AG04450 (cell line): ENCODE data around the gene GPX4. TPM values are rescaled to one million over a fixed set of nuclear protein-coding genes. Genes with fewer than 3 reads are reported as not detected.

Source experiments
- CTCF ChIA-PET: fragments of 300-600, 350-600 bp; formaldehyde crosslinking; extraction: SDS; loops from one replicate; lab custom pipeline; 2022; ENCODE audit warnings: antibody characterized with exemption, inconsistent platforms; lab: Charles Lee
- POLR2A ChIA-PET: fragments of 350-600 bp; formaldehyde crosslinking; extraction: SDS; loops from one replicate; lab custom pipeline; 2021; ENCODE audit warnings: antibody characterized with exemption, inconsistent platforms; lab: Yijun Ruan, JAX
- DNase-seq: peaks from one replicate; pipeline ENCODE4 v3.0.0-alpha.2; 2011; ENCODE audit warnings: low read depth, low spot score
- H3K27ac ChIP-seq: one replicate; pipeline ENCODE4 v1.5.1; 2012; ENCODE audit warnings: low read depth, low read length, control low read depth
- H3K27me3 ChIP-seq: one replicate; pipeline ENCODE4 v1.6.0; 2012; ENCODE audit warnings: low read length; ENCODE audit not compliant: control insufficient read depth, insufficient read depth
- H3K4me3 ChIP-seq: 2 replicates; pipeline ENCODE4 v1.5.1; 2011; ENCODE audit warnings: mild to moderate bottlenecking, low read depth, low read length, control low read depth
- H3K9me3 ChIP-seq: 2 replicates; pipeline ENCODE4 v1.5.1; 2012; ENCODE audit warnings: low read length; ENCODE audit not compliant: control insufficient read depth, insufficient read depth
- polyA plus RNA-seq: library from polyadenylated mRNA; depleted of rRNA; stranded (reverse); fragments of >200 nt; gene quantifications from 2 replicates; pipeline ENCODE4 v1.2.3, GENCODE V29; 2011
- TF ChIP-seq, protein P1 (sequence below): IDR thresholded peaks from 2 replicates; pipeline ENCODE4 v1.5.1; 2011; ENCODE audit warnings: low read depth, low read length, control low read depth, inconsistent platforms

Gene GPX4
- polyA plus RNA-seq, 1 experiment = 627 TPM

DNA sequence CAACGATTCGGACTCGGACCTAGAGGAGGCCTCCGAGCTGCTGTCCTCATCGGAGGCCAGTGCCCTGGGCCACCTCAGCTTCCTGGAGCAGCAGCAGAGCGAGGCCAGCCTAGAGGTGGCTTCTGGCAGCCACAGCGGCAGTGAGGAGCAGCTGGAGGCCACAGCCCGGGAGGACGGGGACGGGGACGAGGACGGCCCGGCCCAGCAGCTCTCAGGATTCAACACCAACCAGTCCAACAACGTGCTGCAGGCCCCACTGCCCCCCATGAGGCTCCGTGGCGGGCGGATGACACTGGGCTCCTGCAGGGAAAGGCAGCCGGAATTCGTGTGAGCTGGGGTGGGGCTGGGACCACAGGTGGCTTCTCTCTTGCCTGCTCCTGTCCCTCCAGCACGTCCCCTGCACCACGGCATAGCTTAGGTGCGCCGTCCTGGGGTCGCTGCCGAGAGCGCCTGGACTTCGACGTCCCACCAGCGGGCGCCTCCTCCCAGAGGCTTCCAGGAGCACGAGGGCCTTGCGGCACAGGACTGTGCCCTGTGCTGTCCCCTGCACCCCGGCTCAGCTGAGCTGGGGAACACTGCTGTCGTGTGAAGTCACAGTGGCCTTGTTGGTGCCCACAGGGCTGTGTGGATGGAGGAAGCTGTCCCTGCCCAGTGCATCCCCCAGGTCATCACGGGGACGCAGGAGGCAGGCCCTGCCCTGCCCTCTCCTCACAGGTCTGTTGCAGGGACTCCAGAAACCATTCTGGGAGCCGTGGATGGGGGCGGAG lies 17.9 kb upstream of the GPX4 start:
- Histone ChIP-seq H3K27me3 (no peaks in the 10 kb centered on the region), H3K9me3 (peaks cover 10% of the 10 kb centered on the region; the same call in 1 of the 2 replicates), H3K4me3 (no peak overlapping the region), H3K27ac (no peak overlapping the region)
- CTCF ChIA-PET = interaction anchor here (0.6 kb wide), 1 partner anchor 28 kb away, joined by 3 read pairs; no protein-coding TSS in a partner anchor
- no peak for DNase-seq
- POLR2A ChIA-PET = interaction anchor here (1.1 to 3.2 kb wide), 3 partner anchors 11 to 21 kb away, joined by 3 to 10 read pairs (median 4); partner anchors contain the start of gene GPX4
- TF ChIP-seq, protein P1, sequence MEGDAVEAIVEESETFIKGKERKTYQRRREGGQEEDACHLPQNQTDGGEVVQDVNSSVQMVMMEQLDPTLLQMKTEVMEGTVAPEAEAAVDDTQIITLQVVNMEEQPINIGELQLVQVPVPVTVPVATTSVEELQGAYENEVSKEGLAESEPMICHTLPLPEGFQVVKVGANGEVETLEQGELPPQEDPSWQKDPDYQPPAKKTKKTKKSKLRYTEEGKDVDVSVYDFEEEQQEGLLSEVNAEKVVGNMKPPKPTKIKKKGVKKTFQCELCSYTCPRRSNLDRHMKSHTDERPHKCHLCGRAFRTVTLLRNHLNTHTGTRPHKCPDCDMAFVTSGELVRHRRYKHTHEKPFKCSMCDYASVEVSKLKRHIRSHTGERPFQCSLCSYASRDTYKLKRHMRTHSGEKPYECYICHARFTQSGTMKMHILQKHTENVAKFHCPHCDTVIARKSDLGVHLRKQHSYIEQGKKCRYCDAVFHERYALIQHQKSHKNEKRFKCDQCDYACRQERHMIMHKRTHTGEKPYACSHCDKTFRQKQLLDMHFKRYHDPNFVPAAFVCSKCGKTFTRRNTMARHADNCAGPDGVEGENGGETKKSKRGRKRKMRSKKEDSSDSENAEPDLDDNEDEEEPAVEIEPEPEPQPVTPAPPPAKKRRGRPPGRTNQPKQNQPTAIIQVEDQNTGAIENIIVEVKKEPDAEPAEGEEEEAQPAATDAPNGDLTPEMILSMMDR = no peak

DNA sequence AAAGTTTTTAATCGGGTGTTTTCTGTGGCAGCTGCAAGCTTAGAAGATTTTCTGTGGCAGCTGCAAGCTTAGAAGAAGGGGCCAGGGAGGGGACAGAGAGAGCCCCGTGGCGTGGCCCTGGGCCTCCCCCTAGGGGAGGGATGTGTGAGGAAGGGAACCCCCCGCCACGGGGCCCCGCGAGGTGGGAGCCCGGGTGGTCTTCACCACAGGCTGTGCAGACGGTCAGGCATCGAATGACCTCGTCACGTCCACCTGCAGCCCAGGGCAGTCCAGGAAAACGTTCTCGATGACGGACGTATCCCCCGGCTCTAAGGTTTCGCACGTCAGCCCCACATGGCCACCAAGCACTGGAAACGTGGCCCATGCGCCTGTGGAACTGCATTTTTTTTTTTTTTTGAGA lies 17.2 kb upstream of the GPX4 start:
- peaks cover 3% of the 10 kb centered on the region; the same call in 1 of the 2 replicates for H3K9me3 ChIP-seq
- no peak for DNase-seq
- H3K27ac ChIP-seq = no peak overlapping the region
- TF ChIP-seq, protein P1 = no peak
- ChIA-PET POLR2A (interaction anchor here (0.8 to 3.2 kb wide), 2 partner anchors 18 to 113 kb away, joined by 4 to 10 read pairs; partner anchors contain the start of gene GPX4), CTCF (interaction anchor here (0.6 kb wide), 1 partner anchor 27 kb away, joined by 3 read pairs; no protein-coding TSS in a partner anchor)
- no peaks in the 10 kb centered on the region for H3K27me3 ChIP-seq
- H3K4me3 ChIP-seq = no peak overlapping the region

DNA sequence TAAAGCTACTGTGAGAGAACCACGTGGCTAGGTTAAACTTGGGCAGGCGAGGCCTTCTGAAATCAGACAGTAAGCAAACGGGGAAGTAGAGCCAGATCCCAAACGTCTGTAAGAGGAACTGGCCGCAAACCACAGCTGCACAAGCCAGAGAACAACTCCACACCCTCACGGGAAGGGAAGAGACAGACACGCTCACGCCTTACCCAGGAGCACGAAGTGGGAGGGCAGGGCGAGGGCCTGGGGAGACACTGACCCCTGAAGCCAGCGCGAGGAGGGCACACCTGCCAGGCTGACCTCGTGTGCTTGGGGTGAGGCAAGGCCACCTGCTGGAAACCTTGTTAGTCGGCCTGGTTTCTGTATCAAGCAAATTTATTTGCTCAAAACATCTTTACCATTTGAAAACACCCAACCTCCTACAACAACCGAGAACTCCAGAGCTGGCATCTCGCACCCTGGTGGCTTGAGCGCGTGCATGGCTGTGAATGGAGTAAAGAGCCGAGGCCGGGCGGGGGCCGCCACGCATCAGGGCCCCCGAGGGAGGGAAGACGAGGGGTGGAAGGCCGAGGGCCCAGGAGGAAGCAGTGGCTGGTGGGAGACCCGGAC lies 15.9 kb upstream of the GPX4 start:
- Histone ChIP-seq H3K4me3 (no peak overlapping the region), H3K9me3 (no peaks in the 10 kb centered on the region; the same call in 1 of the 2 replicates), H3K27ac (no peak overlapping the region), H3K27me3 (no peaks in the 10 kb centered on the region)
- ChIA-PET CTCF (no interaction called here), POLR2A (no interaction called here)
- DNase-seq = no peak
- TF ChIP-seq, protein P1 = no peak

DNA sequence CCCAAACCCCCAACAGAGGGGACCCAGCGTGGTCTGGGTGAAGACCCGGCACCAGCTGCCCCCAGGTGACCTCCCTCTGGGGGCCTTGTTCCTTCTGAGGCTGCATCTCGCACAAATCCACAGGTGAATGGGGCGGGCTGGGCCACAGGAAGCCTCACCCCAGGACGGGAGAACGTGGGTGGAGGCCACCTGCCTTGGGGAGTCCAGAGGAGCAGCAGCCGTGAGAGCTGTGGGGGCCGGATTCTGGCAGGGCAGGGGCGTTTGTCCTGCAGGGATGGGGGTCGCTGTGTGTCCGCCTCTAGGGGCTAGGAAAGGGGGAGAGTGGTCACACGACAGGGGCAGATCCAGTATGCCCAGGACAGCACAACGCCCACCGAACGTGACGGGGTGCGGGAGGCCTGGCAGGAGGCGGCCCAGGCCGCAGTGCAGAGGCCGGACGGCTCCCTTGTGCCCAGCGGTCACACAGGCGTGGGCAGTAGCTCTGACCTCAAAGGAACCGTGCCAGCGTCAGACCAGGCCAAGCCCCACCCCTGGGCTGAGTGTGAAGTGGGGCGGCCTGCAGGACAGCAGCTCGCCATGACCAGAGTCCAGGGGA lies 15.3 kb upstream of the GPX4 start:
- Histone ChIP-seq H3K27me3 (no peaks in the 10 kb centered on the region), H3K9me3 (no peaks in the 10 kb centered on the region; the same call in 1 of the 2 replicates), H3K27ac (no peak overlapping the region), H3K4me3 (no peak overlapping the region)
- DNase-seq = no peak
- TF ChIP-seq, protein P1 = no peak
- CTCF ChIA-PET = no interaction called here
- POLR2A ChIA-PET = no interaction called here
